Vagina (tissue), 2 donors: Measurements from ENCODE around the gene FBLN7. TPM values are rescaled to one million over a fixed set of nuclear protein-coding genes. Genes with fewer than 3 reads are reported as not detected.

ENCODE experiments used
- DNase-seq, 2 donors: peaks; one replicate each; pipeline ENCODE4 v3.0.0-alpha.2; 2017; ENCODE audit errors: extremely low spot score in 2 of 2
- H3K27ac ChIP-seq: fragments of 200-600 bp; sonication (generic); one replicate; pipeline ENCODE4 v1.5.1; 2019
- H3K27me3 ChIP-seq: fragments of 200-600 bp; sonication (generic); one replicate; pipeline ENCODE4 v1.5.1; 2019
- H3K36me3 ChIP-seq, 2 donors: fragments of 200-600 bp; sonication (generic); one replicate each; pipeline ENCODE4 v1.5.1; 2017 to 2019
- H3K4me1 ChIP-seq: fragments of 200-600 bp; sonication (generic); one replicate; pipeline ENCODE4 v1.5.1; 2019
- H3K4me3 ChIP-seq, 2 donors: fragments of 200-600 bp; sonication (generic); 1 replicate in 1 of 2; 2 replicates in 1 of 2; pipeline ENCODE4 v1.5.1; 2016 to 2019
- H3K9me3 ChIP-seq: fragments of 200-600 bp; sonication (generic); one replicate; pipeline ENCODE4 v1.5.1; 2019
- CTCF ChIP-seq, 3 experiments: fragments of 450-650 bp in 2 of 3; fragments of 200-600 bp in 1 of 3; sonication (generic) in 1 of 3; IDR thresholded peaks; one replicate each; pipeline ENCODE4 v1.5.1; 2017 to 2019; ENCODE audit warnings: antibody characterized with exemption in 3 of 3, mild to moderate bottlenecking in 2 of 3, moderate library complexity in 2 of 3
- POLR2A ChIP-seq, 2 donors: fragments of 450-650 bp; IDR thresholded peaks; one replicate each; pipeline ENCODE4 v1.6.1; 2017; ENCODE audit warnings: antibody characterized with exemption in 2 of 2, mild to moderate bottlenecking in 2 of 2, moderate library complexity in 2 of 2
- POLR2AphosphoS5 ChIP-seq, 2 donors: sonication (generic); formaldehyde crosslinking; IDR thresholded peaks; one replicate each; pipeline ENCODE4 v1.9.0; 2017; ENCODE audit warnings: antibody characterized with exemption in 2 of 2, mild to moderate bottlenecking in 2 of 2, low read depth in 1 of 2; ENCODE audit not compliant: insufficient read depth in 1 of 2
- intact Hi-C: fragments of 100-400 bp; cut with DNase I; formaldehyde crosslinking; loops from one replicate; pipeline ENCODE4 v1.15.1; 2023
- total RNA-seq: library from RNA; depleted of rRNA; stranded (reverse); fragments of >200 nt; gene quantifications from one replicate; pipeline ENCODE4 v1.2.3, GENCODE V29; 2016

Gene FBLN7
- total RNA-seq, 1 donor from 2014 or later = 11.5 TPM

- Histone ChIP-seq H3K27me3 (no peaks in the 10 kb centered on the region), H3K9me3 (no peaks in the 10 kb centered on the region), H3K4me3 (no peak overlapping the region), H3K36me3 (no peaks in the 10 kb centered on the region), H3K4me1 (no peaks in the 10 kb centered on the region), H3K27ac (no peak overlapping the region)
- no peak for TF ChIP-seq POLR2A (IDR thresholded peaks at IDR 0.05)
- TF ChIP-seq CTCF (IDR thresholded peaks at IDR 0.05) = no peak
- TF ChIP-seq POLR2AphosphoS5 (IDR thresholded peaks at IDR 0.05; ENCODE audit: insufficient read depth in 1 of 2, low read depth in 1 of 2) = no peak
- no peak for DNase-seq
- intact Hi-C loops = no loop called here
Measured at GRCh38 chr2:112157472-112157871, 19.3 kb downstream of the FBLN7 start.

- no peaks in the 10 kb centered on the region for H3K36me3 ChIP-seq
- TF ChIP-seq CTCF (IDR thresholded peaks at IDR 0.05) (no peak), POLR2AphosphoS5 (IDR thresholded peaks at IDR 0.05; ENCODE audit: insufficient read depth in 1 of 2, low read depth in 1 of 2) (no peak)
- no peak overlapping the region for H3K27ac ChIP-seq
- H3K4me1 ChIP-seq = no peaks in the 10 kb centered on the region
- no peak for DNase-seq
- no peaks in the 10 kb centered on the region for H3K9me3 ChIP-seq
- no peaks in the 10 kb centered on the region for H3K27me3 ChIP-seq
- H3K4me3 ChIP-seq = no peak overlapping the region
- intact Hi-C loops = no loop called here
Measured at GRCh38 chr2:112159454-112159921, 21.3 kb downstream of the FBLN7 start.

- intact Hi-C loops = no loop called here
- DNase-seq = no peak
Measured at GRCh38 chr2:112160283-112161250, 22.4 kb downstream of the FBLN7 start.

GRCh38 chr2:112161431-112162145, 23.4 kb downstream of the FBLN7 start:
- intact Hi-C loops = no loop called here
- no peak for DNase-seq
- TF ChIP-seq CTCF (IDR thresholded peaks at IDR 0.05) (no peak), POLR2AphosphoS5 (IDR thresholded peaks at IDR 0.05; ENCODE audit: insufficient read depth in 1 of 2, low read depth in 1 of 2) (no peak), POLR2A (IDR thresholded peaks at IDR 0.05) (no peak)

More at GRCh38 chr2:112160283-112161250, 22.4 kb downstream of the FBLN7 start:
- Histone ChIP-seq H3K27ac (no peak overlapping the region), H3K4me3 (no peak overlapping the region), H3K36me3 (no peaks in the 10 kb centered on the region), H3K9me3 (no peaks in the 10 kb centered on the region), H3K27me3 (no peaks in the 10 kb centered on the region), H3K4me1 (no peaks in the 10 kb centered on the region)
- no peak for TF ChIP-seq CTCF (IDR thresholded peaks at IDR 0.05)
- no peak for TF ChIP-seq POLR2AphosphoS5 (IDR thresholded peaks at IDR 0.05; ENCODE audit: insufficient read depth in 1 of 2, low read depth in 1 of 2)
- TF ChIP-seq POLR2A (IDR thresholded peaks at IDR 0.05) = no peak

More at GRCh38 chr2:112161431-112162145, 23.4 kb downstream of the FBLN7 start:
- Histone ChIP-seq H3K9me3 (no peaks in the 10 kb centered on the region), H3K4me1 (no peaks in the 10 kb centered on the region), H3K4me3 (no peak overlapping the region), H3K36me3 (no peaks in the 10 kb centered on the region), H3K27me3 (no peaks in the 10 kb centered on the region), H3K27ac (no peak overlapping the region)
